HepG2 (cell line): ENCODE results near the gene FAM83G. TPM values are rescaled to one million over a fixed set of nuclear protein-coding genes. Genes with fewer than 3 reads are reported as not detected.

Experiments used
- ARNTL ChIP-seq: sonication (generic); formaldehyde crosslinking; IDR thresholded peaks from 2 replicates; pipeline ENCODE4 v1.4.0; 2020; ENCODE audit warnings: mild to moderate bottlenecking, missing genetic modification reagents
- BCL3 ChIP-seq: sonication (generic); formaldehyde crosslinking; IDR thresholded peaks from 2 replicates; pipeline ENCODE4 v1.5.1; 2020; ENCODE audit warnings: mild to moderate bottlenecking, missing genetic modification reagents, moderate library complexity
- CREBL2 ChIP-seq: sonication (generic); formaldehyde crosslinking; IDR thresholded peaks from 2 replicates; pipeline ENCODE4 v1.8.1; 2023; ENCODE audit warnings: missing genetic modification reagents, mild to moderate bottlenecking, borderline replicate concordance
- ERF ChIP-seq: IDR thresholded peaks from 2 replicates; pipeline ENCODE4 v1.6.1; 2018; ENCODE audit warnings: missing biosample characterization, missing genetic modification reagents
- FOXA1 ChIP-seq, 2 experiments: fragments of 450-650 bp in 1 of 2; sonication (generic) in 1 of 2; formaldehyde crosslinking in 1 of 2; IDR thresholded peaks; 2 replicates each; pipeline versions ENCODE4 v1.4.0 to v1.6.1; 2016 to 2020; ENCODE audit warnings: missing genetic modification reagents in 1 of 2
- JARID2 ChIP-seq: sonication (generic); formaldehyde crosslinking; IDR thresholded peaks from 2 replicates; pipeline ENCODE4 v1.8.1; 2023; ENCODE audit warnings: missing genetic modification reagents, inconsistent platforms; ENCODE audit not compliant: insufficient replicate concordance
- KDM5A ChIP-seq: fragments of 200-600 bp; sonication (generic); IDR thresholded peaks from 2 replicates; pipeline ENCODE4 v1.7.0; 2018; ENCODE audit warnings: antibody characterized with exemption, mild to moderate bottlenecking, low read length, borderline replicate concordance
- MATR3 ChIP-seq: sonication (generic); formaldehyde crosslinking; IDR thresholded peaks from 2 replicates; pipeline ENCODE4 v1.4.0; 2020; ENCODE audit warnings: missing genetic modification reagents
- MZF1 ChIP-seq: sonication (generic); formaldehyde crosslinking; IDR thresholded peaks from 2 replicates; pipeline ENCODE4 v1.8.1; 2023; ENCODE audit warnings: mild to moderate bottlenecking, missing genetic modification reagents, borderline replicate concordance
- NFE2 ChIP-seq: sonication (generic); formaldehyde crosslinking; IDR thresholded peaks from 2 replicates; pipeline ENCODE4 v1.4.0; 2020; ENCODE audit warnings: missing genetic modification reagents
- NFKBIZ ChIP-seq: IDR thresholded peaks from 2 replicates; pipeline ENCODE4 v1.6.1; 2018; ENCODE audit warnings: missing genetic modification reagents, missing compliant biosample characterization
- PITX1 ChIP-seq: sonication (generic); formaldehyde crosslinking; IDR thresholded peaks from 2 replicates; pipeline ENCODE4 v1.5.1; 2020; ENCODE audit warnings: mild to moderate bottlenecking, missing genetic modification reagents
- RFX1 ChIP-seq: fragments of 450-650 bp; IDR thresholded peaks from 2 replicates; pipeline ENCODE4 v1.6.1; 2017
- RXRA ChIP-seq: sonication (generic); formaldehyde crosslinking; IDR thresholded peaks from 2 replicates; pipeline ENCODE4 v1.5.1; 2020; ENCODE audit warnings: missing genetic modification reagents
- RXRB ChIP-seq: IDR thresholded peaks from 2 replicates; pipeline ENCODE4 v1.6.1; 2016; ENCODE audit warnings: borderline replicate concordance, missing genetic modification reagents, missing compliant biosample characterization
- SAFB2 ChIP-seq: sonication (generic); formaldehyde crosslinking; IDR thresholded peaks from 2 replicates; pipeline ENCODE4 v1.5.1; 2020; ENCODE audit warnings: missing genetic modification reagents, low read depth, mild to moderate bottlenecking, borderline replicate concordance
- SALL1 ChIP-seq: sonication (generic); formaldehyde crosslinking; IDR thresholded peaks from 2 replicates; pipeline ENCODE4 v1.8.0; 2022; ENCODE audit warnings: mild to moderate bottlenecking, missing genetic modification reagents
- SALL2 ChIP-seq: sonication (generic); formaldehyde crosslinking; IDR thresholded peaks from 2 replicates; pipeline ENCODE4 v1.8.1; 2023; ENCODE audit warnings: mild to moderate bottlenecking, missing genetic modification reagents, inconsistent platforms
- TBL1XR1 ChIP-seq: fragments of 150-350 bp; IDR thresholded peaks from 2 replicates; pipeline ENCODE4 v1.6.1; 2014; ENCODE audit warnings: borderline replicate concordance, low read length; ENCODE audit not compliant: partially characterized antibody
- ZNF20 ChIP-seq: sonication (generic); formaldehyde crosslinking; IDR thresholded peaks from 2 replicates; pipeline ENCODE4 v1.4.0; 2020; ENCODE audit warnings: mild to moderate bottlenecking, moderate library complexity, missing genetic modification reagents
- ZNF468 ChIP-seq: sonication (generic); formaldehyde crosslinking; IDR thresholded peaks from 2 replicates; pipeline ENCODE4 v1.8.0; 2022; ENCODE audit warnings: mild to moderate bottlenecking, moderate library complexity, missing genetic modification reagents
- ZNF558 ChIP-seq: sonication (generic); formaldehyde crosslinking; IDR thresholded peaks from 2 replicates; pipeline ENCODE4 v1.9.0; 2022; ENCODE audit warnings: mild to moderate bottlenecking, missing genetic modification reagents, borderline replicate concordance
- ZNF75D ChIP-seq: sonication (generic); formaldehyde crosslinking; IDR thresholded peaks from 2 replicates; pipeline ENCODE4 v1.8.1; 2023; ENCODE audit warnings: missing genetic modification reagents, mild to moderate bottlenecking, borderline replicate concordance
- ZNF780A ChIP-seq: sonication (generic); formaldehyde crosslinking; IDR thresholded peaks from 2 replicates; pipeline ENCODE4 v1.8.0; 2022; ENCODE audit warnings: mild to moderate bottlenecking, missing genetic modification reagents, moderate library complexity
- ZNF790 ChIP-seq: sonication (generic); formaldehyde crosslinking; IDR thresholded peaks from 2 replicates; pipeline ENCODE4 v1.8.0; 2022; ENCODE audit warnings: missing genetic modification reagents, mild to moderate bottlenecking, borderline replicate concordance
- polyA plus RNA-seq, 8 experiments: library from polyadenylated mRNA; depleted of rRNA in 3 of 8; stranded (reverse) in 7 of 8; unstranded in 1 of 8; fragments of >200 nt; fragmentation: Illumina TruSeq in 4 of 8; extraction: Trizol in 4 of 8; gene quantifications; 2 replicates each; pipeline versions ENCODE4 v1.2.1 to v1.2.3, GENCODE V29; 2011 to 2016; ENCODE audit warnings: low read depth in 4 of 8, missing spikeins in 1 of 8, mixed read lengths in 1 of 8; ENCODE audit not compliant: insufficient read depth in 1 of 8
- total RNA-seq, 5 experiments: library from RNA; depleted of rRNA; stranded (reverse); fragments of >200 nt; fragmentation: Illumina TruSeq; extraction: Trizol; gene quantifications; 2 replicates each; pipeline ENCODE4 v1.2.3, GENCODE V29; 2016; ENCODE audit warnings: low read depth in 1 of 5
- TF ChIP-seq, protein P1 (sequence below): sonication (generic); formaldehyde crosslinking; IDR thresholded peaks from 2 replicates; pipeline ENCODE4 v1.8.0; 2022; ENCODE audit warnings: mild to moderate bottlenecking, missing genetic modification reagents, moderate library complexity
- TF ChIP-seq, protein P2 (sequence below): sonication (generic); formaldehyde crosslinking; IDR thresholded peaks from 2 replicates; pipeline ENCODE4 v1.5.0; 2020; ENCODE audit warnings: missing genetic modification reagents

FAM83G gene
- total and polyA plus RNA-seq, 2 of the 13 experiments (the other 11 are each of a cell fraction or from before 2014, with no cell fraction given), result 13.7 to 18.6 TPM

GRCh38 chr17:18951941-18952842 lies 52.4 kb downstream of the FAM83G start, which contains the start of gene SLC5A10 (continued):
- peak; percentile 44 for TF ChIP-seq RXRB (CRISPR knock-in tag)
- no peak for TF ChIP-seq PITX1 (CRISPR knock-in tag)
- TF ChIP-seq ZNF780A (CRISPR knock-in tag), result no peak
- TF ChIP-seq SAFB2 (CRISPR knock-in tag), result no peak
- no peak for TF ChIP-seq ZNF558 (CRISPR knock-in tag)
- no peak for TF ChIP-seq CREBL2 (CRISPR knock-in tag)
- TF ChIP-seq TBL1XR1, result no peak
- peak; percentile 22; the same call in 1 of the 2 replicates for TF ChIP-seq SALL1 (CRISPR knock-in tag)
- TF ChIP-seq JARID2 (CRISPR knock-in tag), result no peak
- TF ChIP-seq, protein P1, sequence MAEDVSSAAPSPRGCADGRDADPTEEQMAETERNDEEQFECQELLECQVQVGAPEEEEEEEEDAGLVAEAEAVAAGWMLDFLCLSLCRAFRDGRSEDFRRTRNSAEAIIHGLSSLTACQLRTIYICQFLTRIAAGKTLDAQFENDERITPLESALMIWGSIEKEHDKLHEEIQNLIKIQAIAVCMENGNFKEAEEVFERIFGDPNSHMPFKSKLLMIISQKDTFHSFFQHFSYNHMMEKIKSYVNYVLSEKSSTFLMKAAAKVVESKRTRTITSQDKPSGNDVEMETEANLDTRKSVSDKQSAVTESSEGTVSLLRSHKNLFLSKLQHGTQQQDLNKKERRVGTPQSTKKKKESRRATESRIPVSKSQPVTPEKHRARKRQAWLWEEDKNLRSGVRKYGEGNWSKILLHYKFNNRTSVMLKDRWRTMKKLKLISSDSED (CRISPR knock-in tag), result no peak
- no peak for TF ChIP-seq ZNF468
- TF ChIP-seq, protein P2, sequence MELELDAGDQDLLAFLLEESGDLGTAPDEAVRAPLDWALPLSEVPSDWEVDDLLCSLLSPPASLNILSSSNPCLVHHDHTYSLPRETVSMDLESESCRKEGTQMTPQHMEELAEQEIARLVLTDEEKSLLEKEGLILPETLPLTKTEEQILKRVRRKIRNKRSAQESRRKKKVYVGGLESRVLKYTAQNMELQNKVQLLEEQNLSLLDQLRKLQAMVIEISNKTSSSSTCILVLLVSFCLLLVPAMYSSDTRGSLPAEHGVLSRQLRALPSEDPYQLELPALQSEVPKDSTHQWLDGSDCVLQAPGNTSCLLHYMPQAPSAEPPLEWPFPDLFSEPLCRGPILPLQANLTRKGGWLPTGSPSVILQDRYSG (CRISPR knock-in tag), result no peak
- TF ChIP-seq FOXA1 (IDR thresholded peaks at IDR 0.05), result no peak
- TF ChIP-seq FOXA1 (CRISPR knock-in tag; IDR thresholded peaks at IDR 0.05), result no peak
- no peak for TF ChIP-seq NFKBIZ (CRISPR knock-in tag)
- TF ChIP-seq MZF1 (CRISPR knock-in tag), result no peak
- no peak for TF ChIP-seq NFE2 (CRISPR knock-in tag)
- TF ChIP-seq RFX1, result no peak
- no peak for TF ChIP-seq KDM5A
- 0 out of 2 replicates have a peak, but pooled peaks have one; percentile 19 for TF ChIP-seq ERF (CRISPR knock-in tag)
- no peak for TF ChIP-seq ZNF20 (CRISPR knock-in tag)
- no peak for TF ChIP-seq ARNTL
- TF ChIP-seq ZNF75D (CRISPR knock-in tag), result no peak
- no peak for TF ChIP-seq BCL3 (CRISPR knock-in tag)
- no peak for TF ChIP-seq SALL2
- no peak for TF ChIP-seq MATR3 (CRISPR knock-in tag)
- no peak for TF ChIP-seq ZNF790 (CRISPR knock-in tag)
- peak; percentile 62 for TF ChIP-seq RXRA (CRISPR knock-in tag)
